ENCODE results near the gene ADAMTSL2. TPM values are rescaled to one million over a fixed set of nuclear protein-coding genes. Genes with fewer than 3 reads are reported as not detected.

Gene ADAMTSL2
- total RNA-seq, 1 experiment from 2014 or later, result not detected

GRCh38 chr9:133514460-133515239, 19.9 kb upstream of the ADAMTSL2 start:
- TF ChIP-seq CTCF (IDR thresholded peaks at IDR 0.05; ENCODE audit: unreplicated experiment), result no peak
- no TSS peak for BruUV-seq (replicated peaks)
- intact Hi-C loops (cut with micrococcal nuclease), result no loop called here
- Mint-ChIP-seq H3K4me1 (ENCODE audit: insufficient read depth, unreplicated experiment) (peaks cover under 1% of the 10 kb centered on the region), H3K9me3 (ENCODE audit: unreplicated experiment) (no peaks in the 10 kb centered on the region), H3K27ac (ENCODE audit: low read depth, unreplicated experiment) (no peak overlapping the region), H3K36me3 (ENCODE audit: insufficient read depth, unreplicated experiment) (no peaks in the 10 kb centered on the region), H3K4me3 (ENCODE audit: unreplicated experiment) (no peak overlapping the region), H3K27me3 (ENCODE audit: insufficient read depth, unreplicated experiment) (peaks cover 14% of the 10 kb centered on the region)
- ChIA-PET CTCF (interaction anchor here (0.6 kb wide), 1 partner anchor 266 kb away, joined by 3 read pairs; no protein-coding TSS in a partner anchor), POLR2A (no interaction called here)
- no peak for DNase-seq (ENCODE audit: unreplicated experiment)

- Mint-ChIP-seq H3K9me3 (ENCODE audit: unreplicated experiment) (no peaks in the 10 kb centered on the region), H3K36me3 (ENCODE audit: insufficient read depth, unreplicated experiment) (no peaks in the 10 kb centered on the region), H3K27me3 (ENCODE audit: insufficient read depth, unreplicated experiment) (peaks cover 14% of the 10 kb centered on the region), H3K4me1 (ENCODE audit: insufficient read depth, unreplicated experiment) (no peaks in the 10 kb centered on the region), H3K27ac (ENCODE audit: low read depth, unreplicated experiment) (no peak overlapping the region), H3K4me3 (ENCODE audit: unreplicated experiment) (no peak overlapping the region)
- intact Hi-C loops (cut with micrococcal nuclease), result no loop called here
- DNase-seq (ENCODE audit: unreplicated experiment), result no peak
- ChIA-PET POLR2A (no interaction called here), CTCF (no interaction called here)
- BruUV-seq (replicated peaks), result no TSS peak
- no peak for TF ChIP-seq CTCF (IDR thresholded peaks at IDR 0.05; ENCODE audit: unreplicated experiment)
These were observed 19.3 kb upstream of the ADAMTSL2 start for GRCh38 chr9:133515240-133515610.

- H3K36me3 Mint-ChIP-seq (ENCODE audit: insufficient read depth, unreplicated experiment), result no peaks in the 10 kb centered on the region
- BruUV-seq (replicated peaks), result no TSS peak
- CTCF ChIA-PET, result no interaction called here
- no peak overlapping the region for H3K4me3 Mint-ChIP-seq (ENCODE audit: unreplicated experiment)
- peaks cover 14% of the 10 kb centered on the region for H3K27me3 Mint-ChIP-seq (ENCODE audit: insufficient read depth, unreplicated experiment)
- POLR2A ChIA-PET, result no interaction called here
- TF ChIP-seq CTCF (IDR thresholded peaks at IDR 0.05; ENCODE audit: unreplicated experiment), result no peak
- intact Hi-C loops (cut with micrococcal nuclease), result no loop called here
- no peak for DNase-seq (ENCODE audit: unreplicated experiment)
- H3K9me3 Mint-ChIP-seq (ENCODE audit: unreplicated experiment), result no peaks in the 10 kb centered on the region
- H3K27ac Mint-ChIP-seq (ENCODE audit: low read depth, unreplicated experiment), result no peak overlapping the region
- no peaks in the 10 kb centered on the region for H3K4me1 Mint-ChIP-seq (ENCODE audit: insufficient read depth, unreplicated experiment)
These were observed 18.8 kb upstream of the ADAMTSL2 start for GRCh38 chr9:133515615-133516255.

- H3K27ac Mint-ChIP-seq (ENCODE audit: low read depth, unreplicated experiment), result no peak overlapping the region
- H3K36me3 Mint-ChIP-seq (ENCODE audit: insufficient read depth, unreplicated experiment), result no peaks in the 10 kb centered on the region
- DNase-seq (ENCODE audit: unreplicated experiment), result no peak
- intact Hi-C loops (cut with micrococcal nuclease), result no loop called here
- no peaks in the 10 kb centered on the region for H3K4me1 Mint-ChIP-seq (ENCODE audit: insufficient read depth, unreplicated experiment)
- BruUV-seq (replicated peaks), result no TSS peak
- ChIA-PET CTCF (no interaction called here), POLR2A (no interaction called here)
- no peak overlapping the region for H3K4me3 Mint-ChIP-seq (ENCODE audit: unreplicated experiment)
- H3K27me3 Mint-ChIP-seq (ENCODE audit: insufficient read depth, unreplicated experiment), result peaks cover 14% of the 10 kb centered on the region
- no peaks in the 10 kb centered on the region for H3K9me3 Mint-ChIP-seq (ENCODE audit: unreplicated experiment)
- TF ChIP-seq CTCF (IDR thresholded peaks at IDR 0.05; ENCODE audit: unreplicated experiment), result no peak
These were observed 18.1 kb upstream of the ADAMTSL2 start for GRCh38 chr9:133516256-133516960.

Data from MCF 10A (cell line).